K562 treated with DMSO at 1 percent for 12 hours (cell line): ENCODE data around the gene BTG2. TPM values are rescaled to one million over a fixed set of nuclear protein-coding genes. Genes with fewer than 3 reads are reported as not detected.

Experiments used
- total RNA-seq: library from RNA; unstranded; fragments of 300-600 nt; gene quantifications from 2 replicates; pipeline ENCODE4 v1.2.3, GENCODE V29; 2022; ENCODE audit not compliant: insufficient read depth

The BTG2 gene, protein sequence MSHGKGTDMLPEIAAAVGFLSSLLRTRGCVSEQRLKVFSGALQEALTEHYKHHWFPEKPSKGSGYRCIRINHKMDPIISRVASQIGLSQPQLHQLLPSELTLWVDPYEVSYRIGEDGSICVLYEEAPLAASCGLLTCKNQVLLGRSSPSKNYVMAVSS
- 12.6 and 23.4 TPM in 2 replicates for total RNA-seq

GRCh38 chr1:203304919-203305808 lies at the start of gene BTG2:
Gene BTG2 (plus strand): TSS chr1:203305519. CDS start chr1:203305607, 88 bp downstream.

DNA sequence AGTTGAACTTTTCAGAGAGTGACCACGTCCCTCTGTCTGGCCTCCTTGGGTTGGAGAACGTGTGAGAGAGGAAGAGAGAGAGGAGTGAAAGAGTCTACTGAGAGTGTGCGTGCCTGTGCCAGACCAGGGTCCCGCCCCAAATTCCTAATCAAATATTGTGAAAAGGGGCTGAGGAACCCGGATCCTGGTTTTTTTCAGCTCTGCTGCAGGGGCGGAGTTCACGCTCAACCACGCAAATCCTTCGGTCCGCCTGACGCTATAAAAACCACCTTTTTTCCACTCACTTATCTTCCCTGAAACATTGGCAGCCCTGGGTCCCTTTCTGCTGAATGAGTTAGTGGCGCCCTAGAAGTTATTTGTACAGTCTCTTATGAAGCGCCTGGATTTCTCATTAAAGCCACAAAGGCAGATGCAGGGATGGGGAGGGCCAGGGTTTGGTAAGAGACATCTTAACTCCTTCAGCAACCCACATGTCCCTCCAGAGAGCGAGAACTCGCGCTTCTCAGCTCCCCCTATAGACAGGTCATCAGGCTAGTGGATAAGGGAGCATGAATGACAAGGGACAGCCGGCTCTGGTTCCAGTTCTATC lies 45.8 kb downstream of the BTG2 start, which contains the start of gene FMOD:
Gene FMOD (minus strand): TSS at position 86 of the 589 bp plus-strand sequence. CDS start 2,852 bp downstream, outside the sequence.

Other genes with a start within 250 kb of the BTG2 start
- not detected in 2 replicates for gene MYOG, start 219.5 kb upstream of the BTG2 start, total RNA-seq
- not detected in 2 replicates for gene ADORA1, start 177.8 kb upstream of the BTG2 start, total RNA-seq
- gene MYBPH, start 129.7 kb upstream of the BTG2 start, total RNA-seq: not detected in 2 replicates
- gene CHI3L1, start 118.8 kb upstream of the BTG2 start, total RNA-seq: not detected in 2 replicates
- gene CHIT1, start 75.8 kb upstream of the BTG2 start, total RNA-seq: not detected in 2 replicates
- gene FMOD, start 45.6 kb downstream of the BTG2 start, total RNA-seq: 0.22 TPM in 1 of 2 replicates, not detected in the other
- not detected in 2 replicates for gene PRELP, start 170.3 kb downstream of the BTG2 start, total RNA-seq
- gene OPTC, start 188.6 kb downstream of the BTG2 start, total RNA-seq: not detected in 2 replicates